ENCODE measurements around the gene NUTM1.

DNA sequence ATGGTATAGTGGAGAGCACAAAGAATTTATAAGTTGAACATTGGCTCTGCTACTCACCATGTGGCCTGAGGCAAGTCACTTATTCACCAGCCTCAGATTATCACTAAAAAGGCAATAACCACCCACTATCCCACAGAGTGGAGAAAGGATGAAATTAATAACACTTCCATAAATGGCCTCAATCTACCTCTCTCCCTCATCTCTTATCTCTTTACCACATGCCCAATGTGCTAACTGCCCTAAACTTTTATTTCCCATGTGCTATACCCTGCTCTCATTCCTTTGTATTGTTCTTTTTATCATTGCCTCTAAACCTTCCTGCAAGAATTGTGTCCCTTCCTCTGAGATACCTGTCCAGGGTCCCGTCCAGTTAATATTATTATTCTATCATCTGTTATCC is 31.6 kb upstream of the NUTM1 start:
- TF ChIP-seq CTCF (conservative IDR thresholded peaks at IDR 0.05; ENCODE audit: low read length) (no peak), EZH2phosphoT487 (IDR thresholded peaks at IDR 0.05; ENCODE audit: borderline replicate concordance) (no peak)
